Measurements from ENCODE around the gene EPPIN.

EPPIN gene

GRCh38 chr20:45538209-45538799 is 8.9 kb downstream of the EPPIN start:
- no peak for DNase-seq

- DNase-seq = no peak
Observed at GRCh38 chr20:45527294-45527693, 19.9 kb downstream of the EPPIN start.

GRCh38 chr20:45523821-45524220 is 23.4 kb downstream of the EPPIN start:
- no peak for DNase-seq

- DNase-seq = no peak
Observed at GRCh38 chr20:45518282-45518681, 28.9 kb downstream of the EPPIN start.

- DNase-seq = no peak
Observed at GRCh38 chr20:45515147-45515913, 31.9 kb downstream of the EPPIN start, which contains the start of gene SPINT3. SPINT3 (minus strand) TSS chr20:45515622; CDS start chr20:45515608, 14 bp downstream.

- DNase-seq = no peak
Observed at GRCh38 chr20:45510242-45510862, 36.8 kb downstream of the EPPIN start.

- no peak for DNase-seq
Observed at GRCh38 chr20:45509091-45509490, 38.1 kb downstream of the EPPIN start.

- no peak for DNase-seq
Observed at GRCh38 chr20:45508068-45508886, 38.9 kb downstream of the EPPIN start.

- DNase-seq = no peak
Observed at GRCh38 chr20:45507011-45507820, 40.0 kb downstream of the EPPIN start.

GRCh38 chr20:45506398-45506797 is 40.8 kb downstream of the EPPIN start:
- DNase-seq = no peak

- no peak for DNase-seq
Observed at GRCh38 chr20:45503403-45503802, 43.8 kb downstream of the EPPIN start.

GRCh38 chr20:45502561-45502960 is 44.6 kb downstream of the EPPIN start:
- DNase-seq = no peak

- DNase-seq = no peak
Observed at GRCh38 chr20:45501600-45501999, 45.6 kb downstream of the EPPIN start.

- DNase-seq = no peak
Observed at GRCh38 chr20:45500022-45500421, 47.2 kb downstream of the EPPIN start.

- DNase-seq = no peak
Observed at GRCh38 chr20:45497971-45498494, 49.2 kb downstream of the EPPIN start.

- DNase-seq = no peak
Observed at GRCh38 chr20:45496166-45496565, 51.0 kb downstream of the EPPIN start.

- DNase-seq = no peak
Observed at GRCh38 chr20:45495501-45495941, 51.7 kb downstream of the EPPIN start.
